ENCODE results near the gene DHRS3. TPM values are rescaled to one million over a fixed set of nuclear protein-coding genes. Genes with fewer than 3 reads are reported as not detected.

Gene DHRS3
- total and polyA plus RNA-seq, 10 of the 15 experiments (the other 5 are each of a cell fraction or from before 2014, with no cell fraction given) = 0.23 to 29.7 (median 1.2) TPM

DNA sequence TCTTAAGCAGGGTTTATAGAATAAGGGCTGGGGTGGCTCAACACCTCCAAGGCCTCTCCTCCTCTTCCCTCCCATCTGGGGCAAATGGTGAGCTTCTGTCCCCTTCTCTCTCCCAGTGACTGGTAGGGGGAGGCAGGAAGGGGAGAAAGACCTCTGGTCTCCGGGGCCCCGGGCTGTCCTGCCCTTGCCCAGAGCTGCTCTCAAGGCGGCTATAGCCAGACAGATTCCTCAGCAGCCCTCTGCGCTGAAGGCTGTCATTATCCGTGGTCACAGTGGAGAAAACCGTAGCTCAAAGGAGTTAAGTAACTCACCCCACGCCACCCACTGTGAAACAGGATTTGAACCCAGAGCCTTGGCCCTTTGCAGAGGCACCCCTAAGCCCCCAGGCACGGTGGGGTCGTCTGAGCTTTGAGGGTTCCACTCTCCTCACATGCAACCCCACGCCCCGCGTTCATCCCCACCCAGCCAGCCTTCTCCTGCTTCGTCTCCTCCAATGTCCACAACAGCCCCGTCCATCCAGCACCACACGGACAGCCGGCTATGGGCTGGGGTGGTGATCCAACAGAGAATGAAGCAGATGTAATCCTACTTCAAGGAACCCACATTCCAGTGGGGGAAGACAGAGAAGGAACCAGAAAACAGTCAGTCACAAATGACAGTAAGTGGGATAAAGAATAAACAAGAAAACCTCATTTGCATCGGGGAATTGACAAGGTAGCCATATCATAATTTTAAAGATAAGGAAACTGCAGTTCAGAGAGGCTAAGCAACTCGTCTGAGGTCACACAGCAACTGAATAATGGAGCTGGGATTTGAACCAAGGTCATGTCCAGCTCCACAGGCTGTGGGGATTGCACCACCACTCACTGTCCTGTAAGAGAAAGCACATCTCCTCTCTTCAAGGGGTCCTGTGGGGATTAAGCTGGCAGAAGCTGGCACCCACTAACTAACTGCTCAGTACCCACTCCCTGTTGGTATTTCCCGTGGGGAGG lies 31.8 kb downstream of the DHRS3 start:
- in situ Hi-C loops (cut with MboI) = no loop called here

GRCh38 chr1:12585536-12585935 lies 32.5 kb downstream of the DHRS3 start:
- H3K9ac ChIP-seq (ENCODE audit: control insufficient read depth, insufficient read depth, low read length) = no peak overlapping the region
- BruUV-seq (replicated peaks) = no TSS peak
- no peaks in the 10 kb centered on the region for H3K4me1 ChIP-seq (ENCODE audit: control insufficient read depth, insufficient read depth, low read length)
- H3K27ac ChIP-seq (ENCODE audit: control insufficient read depth, insufficient read depth) = no peak overlapping the region
- ATAC-seq = no peak
- no peaks in the 10 kb centered on the region for H3K9me3 ChIP-seq (replicated peaks; ENCODE audit: control insufficient read depth, insufficient read depth, low read length)
- no peak overlapping the region for H3K4me2 ChIP-seq (ENCODE audit: control insufficient read depth, insufficient read depth)
- no peaks in the 10 kb centered on the region for H3K36me3 ChIP-seq (ENCODE audit: control insufficient read depth in 2 of 2, insufficient read depth in 2 of 2, low read length in 1 of 2)
- ChIA-PET CTCF (no interaction called here), POLR2A (no interaction called here), SMC1A (ENCODE audit: uncharacterized antibody, unreplicated experiment) (no interaction called here), RAD21 (ENCODE audit: unreplicated experiment) (no interaction called here)
- intact Hi-C loops (cut with micrococcal nuclease; ENCODE audit: unreplicated experiment) (no loop called here), in situ Hi-C loops (cut with MboI) (no loop called here)
- no peaks in the 10 kb centered on the region for H3K79me2 ChIP-seq (ENCODE audit: control insufficient read depth, insufficient read depth, low read length)
- no peak for DNase-seq (ENCODE audit: low read depth, low spot score)
- WGBS (ENCODE audit: insufficient coverage, insufficient replicate concordance, low lambda C conversion rate, missing lambda C conversion rate) = 53% methylated on average over 10 of the region's 10 CpGs
- H4K20me1 ChIP-seq (ENCODE audit: control insufficient read depth, insufficient read depth) = no peaks in the 10 kb centered on the region
- no peak overlapping the region for H2AFZ ChIP-seq (ENCODE audit: control insufficient read depth, low read depth, low read length)
- no peak overlapping the region for H3K4me3 ChIP-seq
- FAIRE-seq = no peak
- no peaks in the 10 kb centered on the region for H3K27me3 ChIP-seq (replicated peaks in 1 of 2; ENCODE audit: control insufficient read depth in 2 of 2, insufficient read depth in 2 of 2, low read length in 1 of 2)
- TF ChIP-seq ESRRA (IDR thresholded peaks at IDR 0.05; ENCODE audit: low read length) (no peak), ZSCAN29 (IDR thresholded peaks at IDR 0.05) (no peak), CBX3 (IDR thresholded peaks at IDR 0.05; ENCODE audit: borderline replicate concordance, low read depth) (no peak), IRF3 (IDR thresholded peaks at IDR 0.05) (no peak), TBL1XR1 (IDR thresholded peaks at IDR 0.05; ENCODE audit: low read depth, low read length) (no peak), CREB1 (IDR thresholded peaks at IDR 0.05; ENCODE audit: low read depth) (no peak), BACH1 (IDR thresholded peaks at IDR 0.05; ENCODE audit: borderline replicate concordance) (no peak), ZNF274 (IDR thresholded peaks at IDR 0.05; ENCODE audit: insufficient read depth, insufficient read length) (no peak), NFYA (IDR thresholded peaks at IDR 0.05; ENCODE audit: borderline replicate concordance, low read depth, low read length) (no peak), FOS (IDR thresholded peaks at IDR 0.05; ENCODE audit: borderline replicate concordance, extremely low read depth, insufficient read length) (no peak)
- TF ChIP-seq, protein P1, sequence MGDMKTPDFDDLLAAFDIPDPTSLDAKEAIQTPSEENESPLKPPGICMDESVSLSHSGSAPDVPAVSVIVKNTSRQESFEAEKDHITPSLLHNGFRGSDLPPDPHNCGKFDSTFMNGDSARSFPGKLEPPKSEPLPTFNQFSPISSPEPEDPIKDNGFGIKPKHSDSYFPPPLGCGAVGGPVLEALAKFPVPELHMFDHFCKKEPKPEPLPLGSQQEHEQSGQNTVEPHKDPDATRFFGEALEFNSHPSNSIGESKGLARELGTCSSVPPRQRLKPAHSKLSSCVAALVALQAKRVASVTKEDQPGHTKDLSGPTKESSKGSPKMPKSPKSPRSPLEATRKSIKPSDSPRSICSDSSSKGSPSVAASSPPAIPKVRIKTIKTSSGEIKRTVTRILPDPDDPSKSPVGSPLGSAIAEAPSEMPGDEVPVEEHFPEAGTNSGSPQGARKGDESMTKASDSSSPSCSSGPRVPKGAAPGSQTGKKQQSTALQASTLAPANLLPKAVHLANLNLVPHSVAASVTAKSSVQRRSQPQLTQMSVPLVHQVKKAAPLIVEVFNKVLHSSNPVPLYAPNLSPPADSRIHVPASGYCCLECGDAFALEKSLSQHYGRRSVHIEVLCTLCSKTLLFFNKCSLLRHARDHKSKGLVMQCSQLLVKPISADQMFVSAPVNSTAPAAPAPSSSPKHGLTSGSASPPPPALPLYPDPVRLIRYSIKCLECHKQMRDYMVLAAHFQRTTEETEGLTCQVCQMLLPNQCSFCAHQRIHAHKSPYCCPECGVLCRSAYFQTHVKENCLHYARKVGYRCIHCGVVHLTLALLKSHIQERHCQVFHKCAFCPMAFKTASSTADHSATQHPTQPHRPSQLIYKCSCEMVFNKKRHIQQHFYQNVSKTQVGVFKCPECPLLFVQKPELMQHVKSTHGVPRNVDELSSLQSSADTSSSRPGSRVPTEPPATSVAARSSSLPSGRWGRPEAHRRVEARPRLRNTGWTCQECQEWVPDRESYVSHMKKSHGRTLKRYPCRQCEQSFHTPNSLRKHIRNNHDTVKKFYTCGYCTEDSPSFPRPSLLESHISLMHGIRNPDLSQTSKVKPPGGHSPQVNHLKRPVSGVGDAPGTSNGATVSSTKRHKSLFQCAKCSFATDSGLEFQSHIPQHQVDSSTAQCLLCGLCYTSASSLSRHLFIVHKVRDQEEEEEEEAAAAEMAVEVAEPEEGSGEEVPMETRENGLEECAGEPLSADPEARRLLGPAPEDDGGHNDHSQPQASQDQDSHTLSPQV (IDR thresholded peaks at IDR 0.05) = no peak

More for the DNA sequence above, 31.8 kb downstream of the DHRS3 start:
- intact Hi-C loops (cut with micrococcal nuclease; ENCODE audit: unreplicated experiment) = no loop called here
- SMC1A ChIA-PET (ENCODE audit: uncharacterized antibody, unreplicated experiment) = no interaction called here
- TF ChIP-seq FOS (IDR thresholded peaks at IDR 0.05; ENCODE audit: borderline replicate concordance, extremely low read depth, insufficient read length) = no peak
- H3K9me3 ChIP-seq (replicated peaks; ENCODE audit: control insufficient read depth, insufficient read depth, low read length) = no peaks in the 10 kb centered on the region
- no peak overlapping the region for H2AFZ ChIP-seq (ENCODE audit: control insufficient read depth, low read depth, low read length)
- H3K36me3 ChIP-seq (ENCODE audit: control insufficient read depth in 2 of 2, insufficient read depth in 2 of 2, low read length in 1 of 2) = no peaks in the 10 kb centered on the region
- no peak for ATAC-seq
- WGBS (ENCODE audit: insufficient coverage, insufficient replicate concordance, low lambda C conversion rate, missing lambda C conversion rate) = 55% methylated on average over 18 of the region's 19 CpGs
- no peaks in the 10 kb centered on the region for H3K79me2 ChIP-seq (ENCODE audit: control insufficient read depth, insufficient read depth, low read length)
- FAIRE-seq = no peak
- no peak for DNase-seq (ENCODE audit: low read depth, low spot score)
- H3K4me3 ChIP-seq = no peak overlapping the region
- no peak overlapping the region for H3K4me2 ChIP-seq (ENCODE audit: control insufficient read depth, insufficient read depth)
- no peak overlapping the region for H3K27ac ChIP-seq (ENCODE audit: control insufficient read depth, insufficient read depth)
- no peaks in the 10 kb centered on the region for H4K20me1 ChIP-seq (ENCODE audit: control insufficient read depth, insufficient read depth)
- no peaks in the 10 kb centered on the region for H3K27me3 ChIP-seq (replicated peaks in 1 of 2; ENCODE audit: control insufficient read depth in 2 of 2, insufficient read depth in 2 of 2, low read length in 1 of 2)
- RAD21 ChIA-PET (ENCODE audit: unreplicated experiment) = no interaction called here
- H3K4me1 ChIP-seq (ENCODE audit: control insufficient read depth, insufficient read depth, low read length) = no peaks in the 10 kb centered on the region
- POLR2A ChIA-PET = no interaction called here
- H3K9ac ChIP-seq (ENCODE audit: control insufficient read depth, insufficient read depth, low read length) = no peak overlapping the region
- CTCF ChIA-PET = interaction anchor here (0.9 kb wide), 1 partner anchor 13 kb away, joined by 3 read pairs; no protein-coding TSS in a partner anchor
- BruUV-seq (replicated peaks) = no TSS peak
